MM.1S (cell line): ENCODE results near the gene TRAPPC1.
A peak's percentile ranks its signal among the peaks of the same experiment; 100 is the strongest.

Experiments
- DNase-seq: peaks from one replicate; pipeline ENCODE4 v3.0.0-alpha.2; 2015
- H2AFZ ChIP-seq: fragments of 300-600 bp; sonication (generic); 2 replicates; pipeline ENCODE4 v1.6.0; 2016; ENCODE audit warnings: antibody characterized with exemption, low read length
- H3F3A ChIP-seq: fragments of 300-600 bp; sonication (generic); 2 replicates; pipeline ENCODE4 v1.6.1; 2016; ENCODE audit warnings: mild to moderate bottlenecking, antibody characterized with exemption, low read length, moderate library complexity, mixed read lengths; ENCODE audit not compliant: insufficient read depth
- H3K27ac ChIP-seq: fragments of 300-600 bp; sonication (generic); 2 replicates; pipeline ENCODE4 v1.5.1; 2016; ENCODE audit warnings: mild to moderate bottlenecking, low read length
- H3K27me3 ChIP-seq: fragments of 300-600 bp; sonication (generic); replicated peaks from 2 replicates; pipeline ENCODE4 v1.6.0; 2016; ENCODE audit warnings: low read length; ENCODE audit not compliant: insufficient read depth
- H3K36me3 ChIP-seq: fragments of 300-600 bp; sonication (generic); replicated peaks from 2 replicates; pipeline ENCODE4 v1.6.1; 2016; ENCODE audit warnings: mild to moderate bottlenecking, low read length, mixed read lengths; ENCODE audit not compliant: insufficient read depth
- H3K4me1 ChIP-seq: fragments of 300-600 bp; sonication (generic); 2 replicates; pipeline ENCODE4 v1.6.1; 2016; ENCODE audit warnings: low read length, mixed read lengths
- H3K4me2 ChIP-seq: fragments of 300-600 bp; sonication (generic); 2 replicates; pipeline ENCODE4 v1.6.0; 2016; ENCODE audit warnings: low read depth, low read length
- H3K4me3 ChIP-seq: fragments of 300-600 bp; sonication (generic); 2 replicates; pipeline ENCODE4 v1.5.1; 2016; ENCODE audit warnings: low read length, mixed read lengths
- H3K79me2 ChIP-seq: fragments of 300-600 bp; sonication (generic); 2 replicates; pipeline ENCODE4 v1.6.1; 2016; ENCODE audit warnings: mixed run types, low read length, mixed read lengths
- H3K9ac ChIP-seq: fragments of 300-600 bp; sonication (generic); 2 replicates; pipeline ENCODE4 v1.6.1; 2016; ENCODE audit warnings: low read length, mixed read lengths
- H3K9me2 ChIP-seq: fragments of 300-600 bp; sonication (generic); replicated peaks from 2 replicates; pipeline ENCODE4 v1.6.1; 2016; ENCODE audit warnings: mild to moderate bottlenecking, low read length, mixed read lengths; ENCODE audit not compliant: insufficient read depth
- H3K9me3 ChIP-seq: fragments of 300-600 bp; sonication (generic); replicated peaks from 2 replicates; pipeline ENCODE4 v1.6.1; 2016; ENCODE audit warnings: mild to moderate bottlenecking, low read length, mixed read lengths; ENCODE audit not compliant: insufficient read depth
- H4K20me1 ChIP-seq: fragments of 300-600 bp; sonication (generic); 2 replicates; pipeline ENCODE4 v1.6.1; 2016; ENCODE audit warnings: mild to moderate bottlenecking, low read length, moderate library complexity, mixed read lengths; ENCODE audit not compliant: insufficient read depth
- EZH2 ChIP-seq: fragments of 300-600 bp; sonication (generic); optimal IDR thresholded peaks from 2 replicates; pipeline ENCODE3; 2017; ENCODE audit warnings: low read depth, mild to moderate bottlenecking, antibody characterized with exemption, low read length, mixed read lengths
- EZH2phosphoT487 ChIP-seq: fragments of 300-600 bp; sonication (generic); IDR thresholded peaks from 2 replicates; pipeline ENCODE4 v1.6.1; 2018; ENCODE audit warnings: antibody characterized with exemption, low read length
- TF ChIP-seq, protein P1 (sequence below): fragments of 300-600 bp; sonication (generic); IDR thresholded peaks from 2 replicates; pipeline ENCODE4 v1.5.1; 2016; ENCODE audit warnings: antibody characterized with exemption, low read length, mixed read lengths

The TRAPPC1 gene

GRCh38 chr17:7885367-7886226 is 46.1 kb downstream of the TRAPPC1 start:
- Histone ChIP-seq H3K79me2 (no peaks in the 10 kb centered on the region), H3K4me2 (peak overlapping the region; percentile 94), H3K4me1 (peaks cover 16% of the 10 kb centered on the region), H3K27ac (no peak overlapping the region), H3K36me3 (no peaks in the 10 kb centered on the region), H3F3A (peaks cover 4% of the 10 kb centered on the region; the same call in 1 of the 2 replicates), H4K20me1 (no peaks in the 10 kb centered on the region), H3K9ac (peak overlapping the region; percentile 27; the same call in 1 of the 2 replicates), H3K27me3 (peaks cover 78% of the 10 kb centered on the region), H2AFZ (peak overlapping the region; percentile 66), H3K4me3 (peak overlapping the region; percentile 68), H3K9me2 (no peaks in the 10 kb centered on the region), H3K9me3 (no peaks in the 10 kb centered on the region)
- peak; percentile 28 for DNase-seq
- TF ChIP-seq EZH2 = no peak
- TF ChIP-seq EZH2phosphoT487 = no peak
- TF ChIP-seq, protein P1, sequence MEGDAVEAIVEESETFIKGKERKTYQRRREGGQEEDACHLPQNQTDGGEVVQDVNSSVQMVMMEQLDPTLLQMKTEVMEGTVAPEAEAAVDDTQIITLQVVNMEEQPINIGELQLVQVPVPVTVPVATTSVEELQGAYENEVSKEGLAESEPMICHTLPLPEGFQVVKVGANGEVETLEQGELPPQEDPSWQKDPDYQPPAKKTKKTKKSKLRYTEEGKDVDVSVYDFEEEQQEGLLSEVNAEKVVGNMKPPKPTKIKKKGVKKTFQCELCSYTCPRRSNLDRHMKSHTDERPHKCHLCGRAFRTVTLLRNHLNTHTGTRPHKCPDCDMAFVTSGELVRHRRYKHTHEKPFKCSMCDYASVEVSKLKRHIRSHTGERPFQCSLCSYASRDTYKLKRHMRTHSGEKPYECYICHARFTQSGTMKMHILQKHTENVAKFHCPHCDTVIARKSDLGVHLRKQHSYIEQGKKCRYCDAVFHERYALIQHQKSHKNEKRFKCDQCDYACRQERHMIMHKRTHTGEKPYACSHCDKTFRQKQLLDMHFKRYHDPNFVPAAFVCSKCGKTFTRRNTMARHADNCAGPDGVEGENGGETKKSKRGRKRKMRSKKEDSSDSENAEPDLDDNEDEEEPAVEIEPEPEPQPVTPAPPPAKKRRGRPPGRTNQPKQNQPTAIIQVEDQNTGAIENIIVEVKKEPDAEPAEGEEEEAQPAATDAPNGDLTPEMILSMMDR = no peak

DNA sequence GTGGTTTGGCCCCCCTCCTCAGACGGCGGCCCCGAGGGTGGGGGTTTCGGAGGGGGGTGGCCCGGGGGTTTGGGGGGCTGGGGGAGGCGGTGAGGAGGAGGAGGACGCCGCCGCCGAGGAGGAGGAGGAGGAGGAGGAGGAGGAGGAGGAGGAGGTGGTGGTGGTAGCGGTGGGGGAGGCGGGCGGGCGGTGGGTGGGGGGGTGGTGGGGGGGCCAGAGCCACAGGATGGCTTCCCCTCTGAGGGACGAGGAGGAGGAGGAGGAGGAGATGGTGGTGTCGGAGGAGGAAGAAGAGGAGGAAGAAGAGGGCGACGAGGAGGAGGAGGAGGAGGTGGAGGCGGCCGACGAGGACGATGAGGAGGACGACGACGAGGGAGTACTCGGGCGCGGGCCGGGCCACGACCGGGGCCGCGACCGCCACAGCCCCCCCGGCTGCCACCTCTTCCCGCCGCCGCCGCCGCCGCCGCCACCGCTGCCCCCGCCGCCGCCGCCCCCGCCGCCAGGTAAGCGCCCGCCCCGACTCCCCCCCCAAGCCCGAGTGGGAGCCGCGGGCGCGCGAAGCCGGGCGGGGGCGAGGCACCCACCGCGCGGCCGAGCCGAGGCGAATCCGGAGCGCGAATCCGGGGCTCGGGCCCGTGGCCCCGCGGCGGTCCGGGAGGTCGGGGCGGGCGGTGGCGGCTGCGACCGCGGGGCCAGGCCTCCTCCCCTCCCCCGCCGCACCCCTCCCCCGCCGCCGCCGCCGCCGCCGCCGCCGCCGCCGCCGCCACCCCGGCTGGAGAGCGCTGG is 47.0 kb downstream of the TRAPPC1 start:
- Histone ChIP-seq H3K36me3 (no peaks in the 10 kb centered on the region), H2AFZ (no peak overlapping the region), H4K20me1 (no peaks in the 10 kb centered on the region), H3K4me1 (peaks cover 16% of the 10 kb centered on the region), H3F3A (peaks cover 4% of the 10 kb centered on the region; the same call in 1 of the 2 replicates), H3K9me3 (no peaks in the 10 kb centered on the region), H3K9ac (no peak overlapping the region), H3K27ac (no peak overlapping the region), H3K4me3 (peak overlapping the region; percentile 68; the same call in 1 of the 2 replicates), H3K27me3 (peaks cover 79% of the 10 kb centered on the region), H3K79me2 (no peaks in the 10 kb centered on the region), H3K9me2 (no peaks in the 10 kb centered on the region), H3K4me2 (no peak overlapping the region)
- no peak for DNase-seq
- no peak for TF ChIP-seq EZH2
- TF ChIP-seq, protein P1 = no peak
- TF ChIP-seq EZH2phosphoT487 = no peak

GRCh38 chr17:7883781-7884386 is 47.9 kb downstream of the TRAPPC1 start:
- H3K27me3 ChIP-seq = peaks cover 75% of the 10 kb centered on the region
- no peaks in the 10 kb centered on the region for H3K9me3 ChIP-seq
- DNase-seq = no peak
- no peak overlapping the region for H3K9ac ChIP-seq
- H3K4me3 ChIP-seq = no peak overlapping the region
- H3K4me1 ChIP-seq = peaks cover 16% of the 10 kb centered on the region
- H3K9me2 ChIP-seq = no peaks in the 10 kb centered on the region
- H3F3A ChIP-seq = peaks cover 4% of the 10 kb centered on the region; the same call in 1 of the 2 replicates
- no peak overlapping the region for H3K4me2 ChIP-seq
- no peaks in the 10 kb centered on the region for H3K79me2 ChIP-seq
- TF ChIP-seq, protein P1 = no peak
- TF ChIP-seq EZH2phosphoT487 (no peak), EZH2 (no peak)
- H3K36me3 ChIP-seq = no peaks in the 10 kb centered on the region
- no peak overlapping the region for H2AFZ ChIP-seq
- H4K20me1 ChIP-seq = no peaks in the 10 kb centered on the region
- H3K27ac ChIP-seq = no peak overlapping the region
